ENCODE measurements around the gene DDR2. TPM values are rescaled to one million over a fixed set of nuclear protein-coding genes. Genes with fewer than 3 reads are reported as not detected.
"Not testable (repeated sequence)": the region's sequence is repeated elsewhere in the genome, so short reads cannot be mapped to it uniquely, and the experiment has no call there.

Gene DDR2
- total RNA-seq, 1 donor from 2014 or later: 4.4 TPM

GRCh38 chr1:162736633-162737067, 104.4 kb downstream of the DDR2 start:
- no peak for DNase-seq
- Mint-ChIP-seq H3K27me3 (ENCODE audit: unreplicated experiment) (peaks cover 2% of the 10 kb centered on the region), H3K9me3 (ENCODE audit: unreplicated experiment) (no peaks in the 10 kb centered on the region), H3K4me3 (ENCODE audit: unreplicated experiment) (no peak overlapping the region), H3K27ac (ENCODE audit: unreplicated experiment) (no peak overlapping the region), H3K4me1 (ENCODE audit: low read depth, unreplicated experiment) (no peaks in the 10 kb centered on the region), H3K36me3 (ENCODE audit: unreplicated experiment) (no peaks in the 10 kb centered on the region)
- TF ChIP-seq, protein P1, sequence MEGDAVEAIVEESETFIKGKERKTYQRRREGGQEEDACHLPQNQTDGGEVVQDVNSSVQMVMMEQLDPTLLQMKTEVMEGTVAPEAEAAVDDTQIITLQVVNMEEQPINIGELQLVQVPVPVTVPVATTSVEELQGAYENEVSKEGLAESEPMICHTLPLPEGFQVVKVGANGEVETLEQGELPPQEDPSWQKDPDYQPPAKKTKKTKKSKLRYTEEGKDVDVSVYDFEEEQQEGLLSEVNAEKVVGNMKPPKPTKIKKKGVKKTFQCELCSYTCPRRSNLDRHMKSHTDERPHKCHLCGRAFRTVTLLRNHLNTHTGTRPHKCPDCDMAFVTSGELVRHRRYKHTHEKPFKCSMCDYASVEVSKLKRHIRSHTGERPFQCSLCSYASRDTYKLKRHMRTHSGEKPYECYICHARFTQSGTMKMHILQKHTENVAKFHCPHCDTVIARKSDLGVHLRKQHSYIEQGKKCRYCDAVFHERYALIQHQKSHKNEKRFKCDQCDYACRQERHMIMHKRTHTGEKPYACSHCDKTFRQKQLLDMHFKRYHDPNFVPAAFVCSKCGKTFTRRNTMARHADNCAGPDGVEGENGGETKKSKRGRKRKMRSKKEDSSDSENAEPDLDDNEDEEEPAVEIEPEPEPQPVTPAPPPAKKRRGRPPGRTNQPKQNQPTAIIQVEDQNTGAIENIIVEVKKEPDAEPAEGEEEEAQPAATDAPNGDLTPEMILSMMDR (IDR thresholded peaks at IDR 0.05; ENCODE audit: partially characterized antibody, unreplicated experiment): no peak

DNA sequence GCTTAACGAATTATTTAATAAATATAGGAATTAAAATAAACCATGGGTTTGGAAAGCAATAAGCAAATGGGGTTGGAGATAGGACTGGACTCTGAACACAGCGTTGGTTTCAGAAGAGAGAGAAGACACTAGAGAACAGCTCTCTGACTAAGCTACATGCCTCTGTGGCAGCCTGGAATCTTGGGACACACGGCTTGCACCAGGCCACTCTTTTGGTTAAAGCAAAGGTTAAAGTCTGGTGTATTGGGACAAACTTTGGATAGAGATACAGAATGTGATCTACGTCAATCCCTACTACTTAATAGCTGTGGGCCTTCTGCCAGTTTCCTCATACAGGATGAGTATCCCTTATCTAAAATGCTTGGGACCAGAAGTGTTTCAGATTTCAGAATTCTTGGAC, 108.5 kb downstream of the DDR2 start:
- Mint-ChIP-seq H3K9me3 (ENCODE audit: unreplicated experiment) (no peaks in the 10 kb centered on the region), H3K4me1 (ENCODE audit: low read depth, unreplicated experiment) (no peaks in the 10 kb centered on the region), H3K4me3 (ENCODE audit: unreplicated experiment) (no peak overlapping the region), H3K36me3 (ENCODE audit: unreplicated experiment) (no peaks in the 10 kb centered on the region), H3K27ac (ENCODE audit: unreplicated experiment) (no peak overlapping the region), H3K27me3 (ENCODE audit: unreplicated experiment) (no peaks in the 10 kb centered on the region)
- TF ChIP-seq, protein P1 (IDR thresholded peaks at IDR 0.05; ENCODE audit: partially characterized antibody, unreplicated experiment): no peak
- no peak for DNase-seq

DNA sequence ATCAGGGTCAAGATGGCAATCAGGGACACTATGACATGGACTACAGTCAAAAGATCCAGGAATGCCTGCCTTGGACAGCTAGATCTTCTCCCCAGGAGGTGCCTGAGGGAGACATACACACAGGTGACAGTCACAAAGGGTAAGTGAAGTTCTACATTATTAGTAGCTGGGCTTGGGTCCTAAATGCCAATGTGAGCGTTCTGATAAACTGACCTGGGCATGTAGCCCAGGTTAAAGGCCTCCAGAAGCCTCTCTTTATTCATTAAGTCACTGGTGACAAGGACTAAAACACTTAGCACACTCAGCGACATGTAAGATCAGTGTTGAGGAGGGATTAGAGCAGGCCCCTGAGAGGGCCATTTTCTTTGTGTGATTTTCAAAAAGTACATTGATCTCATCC, 109.3 kb downstream of the DDR2 start:
- Mint-ChIP-seq H3K9me3 (ENCODE audit: unreplicated experiment) (no peaks in the 10 kb centered on the region), H3K27me3 (ENCODE audit: unreplicated experiment) (no peaks in the 10 kb centered on the region), H3K27ac (ENCODE audit: unreplicated experiment) (no peak overlapping the region), H3K4me1 (ENCODE audit: low read depth, unreplicated experiment) (no peaks in the 10 kb centered on the region), H3K36me3 (ENCODE audit: unreplicated experiment) (no peaks in the 10 kb centered on the region), H3K4me3 (ENCODE audit: unreplicated experiment) (no peak overlapping the region)
- TF ChIP-seq, protein P1 (IDR thresholded peaks at IDR 0.05; ENCODE audit: partially characterized antibody, unreplicated experiment): no peak
- DNase-seq: no peak

- H3K4me1 Mint-ChIP-seq (ENCODE audit: low read depth, unreplicated experiment); DNase-seq; H3K27ac Mint-ChIP-seq (ENCODE audit: unreplicated experiment); H3K4me3 Mint-ChIP-seq (ENCODE audit: unreplicated experiment); H3K27me3 Mint-ChIP-seq (ENCODE audit: unreplicated experiment); H3K36me3 Mint-ChIP-seq (ENCODE audit: unreplicated experiment); H3K9me3 Mint-ChIP-seq (ENCODE audit: unreplicated experiment): not testable (repeated sequence)
These were observed 114.1 kb downstream of the DDR2 start for GRCh38 chr1:162746264-162746942.

- H3K4me1 Mint-ChIP-seq (ENCODE audit: low read depth, unreplicated experiment): peaks cover 6% of the 10 kb centered on the region
- no peaks in the 10 kb centered on the region for H3K9me3 Mint-ChIP-seq (ENCODE audit: unreplicated experiment)
- no peak overlapping the region for H3K27ac Mint-ChIP-seq (ENCODE audit: unreplicated experiment)
- peaks cover 2% of the 10 kb centered on the region for H3K27me3 Mint-ChIP-seq (ENCODE audit: unreplicated experiment)
- H3K4me3 Mint-ChIP-seq (ENCODE audit: unreplicated experiment): no peak overlapping the region
- DNase-seq: no peak
- H3K36me3 Mint-ChIP-seq (ENCODE audit: unreplicated experiment): peaks cover 4% of the 10 kb centered on the region
- TF ChIP-seq, protein P1 (IDR thresholded peaks at IDR 0.05; ENCODE audit: partially characterized antibody, unreplicated experiment): no peak
These were observed 120.9 kb downstream of the DDR2 start for GRCh38 chr1:162753001-162753658.
